ENCODE results near the gene PPP1R14D. TPM values are rescaled to one million over a fixed set of nuclear protein-coding genes. Genes with fewer than 3 reads are reported as not detected.

Gene PPP1R14D
- total and polyA plus RNA-seq, 4 experiments from 2014 or later, result not detected

- CTCF ChIA-PET (ENCODE audit: partially characterized antibody), result interaction anchor here (1.2 to 3.2 kb wide), 3 partner anchors 13 to 50 kb away, joined by 3 to 24 read pairs (median 3); no protein-coding TSS in a partner anchor
- H3K27ac Mint-ChIP-seq, result peak overlapping the region; percentile 3 to 85 (median 62)
- H3K27me3 Mint-ChIP-seq, result peaks cover 0 to 2% of the 10 kb centered on the region in 2 donors
- H3K4me3 Mint-ChIP-seq, result peak overlapping the region; percentile 84 to 90 (median 86)
- H3K36me3 ChIP-seq (ENCODE audit: insufficient read depth, low read length), result no peaks in the 10 kb centered on the region
- peaks cover 35% of the 10 kb centered on the region for H3K4me1 ChIP-seq (ENCODE audit: insufficient read depth, low read length)
- no peaks in the 10 kb centered on the region for H3K27me3 ChIP-seq (ENCODE audit: insufficient read depth, low read length)
- no peaks in the 10 kb centered on the region for H3K9me3 Mint-ChIP-seq
- peak overlapping the region; percentile 42 to 63 for H3K4me3 ChIP-seq (ENCODE audit: low read length in 2 of 2)
- POLR2A ChIA-PET (ENCODE audit: partially characterized antibody), result interaction anchor here (1.2 to 2.1 kb wide), 3 partner anchors 38 to 386 kb away, joined by 3 to 8 read pairs (median 5); partner anchors contain the start of genes CHP1, DNAJC17, EXD1 and VPS18
- intact Hi-C loops (cut with micrococcal nuclease), result no loop called here
- H3K27ac ChIP-seq (ENCODE audit: low read depth, low read length), result no peak overlapping the region
- peaks cover 0 to 3% of the 10 kb centered on the region in 2 donors for H3K36me3 Mint-ChIP-seq
- DNase-seq, result no peak
- no peaks in the 10 kb centered on the region for H3K9me3 ChIP-seq (ENCODE audit: control insufficient read depth in 1 of 2, low read length in 2 of 2)
- H3K4me1 Mint-ChIP-seq, result peaks cover 12 to 39% (median 23%) of the 10 kb centered on the region in 4 donors
Observed at GRCh38 chr15:40845036-40845435, 16.5 kb upstream of the PPP1R14D start.

- CTCF ChIA-PET (ENCODE audit: partially characterized antibody), result interaction anchor here (1.2 to 3.2 kb wide), 4 partner anchors 14 to 51 kb away, joined by 3 to 24 read pairs (median 3); no protein-coding TSS in a partner anchor
- POLR2A ChIA-PET (ENCODE audit: partially characterized antibody), result interaction anchor here (1.0 to 2.1 kb wide), 4 partner anchors 37 to 386 kb away, joined by 3 to 8 read pairs (median 4); partner anchors contain the start of genes CHP1, DNAJC17, EXD1 and GCHFR
- intact Hi-C loops (cut with micrococcal nuclease), result no loop called here
- Histone ChIP-seq H3K9me3 (ENCODE audit: control insufficient read depth in 1 of 2, low read length in 2 of 2) (no peaks in the 10 kb centered on the region), H3K36me3 (ENCODE audit: insufficient read depth, low read length) (no peaks in the 10 kb centered on the region), H3K27ac (ENCODE audit: low read depth, low read length) (no peak overlapping the region), H3K4me3 (ENCODE audit: low read length in 2 of 2) (peak overlapping the region; percentile 42 to 63), H3K27me3 (ENCODE audit: insufficient read depth, low read length) (no peaks in the 10 kb centered on the region), H3K4me1 (ENCODE audit: insufficient read depth, low read length) (peaks cover 35% of the 10 kb centered on the region)
- Mint-ChIP-seq H3K27ac (peak overlapping the region in 6 of 7 donors; percentile 22 to 85 (median 62)), H3K27me3 (peaks cover 0 to 2% of the 10 kb centered on the region in 2 donors), H3K4me1 (peaks cover 12 to 39% (median 23%) of the 10 kb centered on the region in 4 donors), H3K36me3 (peaks cover 0 to 3% of the 10 kb centered on the region in 2 donors), H3K9me3 (no peaks in the 10 kb centered on the region), H3K4me3 (peak overlapping the region; percentile 84 to 90 (median 86))
- peak in 4 of 5 donors; percentile 26 to 30 (median 28) for DNase-seq
Observed at GRCh38 chr15:40844696-40845030, 16.2 kb upstream of the PPP1R14D start.

- Histone ChIP-seq H3K27me3 (ENCODE audit: insufficient read depth, low read length) (no peaks in the 10 kb centered on the region), H3K4me1 (ENCODE audit: insufficient read depth, low read length) (peaks cover 35% of the 10 kb centered on the region), H3K4me3 (ENCODE audit: low read length in 2 of 2) (peak within 1 kb of the TSS; percentile 42 to 63), H3K9me3 (ENCODE audit: control insufficient read depth in 1 of 2, low read length in 2 of 2) (no peaks in the 10 kb centered on the region), H3K27ac (ENCODE audit: low read depth, low read length) (no peak within 1 kb of the TSS), H3K36me3 (ENCODE audit: insufficient read depth, low read length) (no peaks in the 10 kb centered on the region)
- peaks cover 0 to 2% of the 10 kb centered on the region in 2 donors for H3K27me3 Mint-ChIP-seq
- H3K4me3 Mint-ChIP-seq, result peak within 1 kb of the TSS; percentile 84 to 90 (median 86)
- peaks cover 12 to 39% (median 23%) of the 10 kb centered on the region in 4 donors for H3K4me1 Mint-ChIP-seq
- CTCF ChIA-PET (ENCODE audit: partially characterized antibody), result interaction anchor here (1.2 to 3.2 kb wide), 4 partner anchors 14 to 51 kb away, joined by 3 to 24 read pairs (median 3); no protein-coding TSS in a partner anchor
- POLR2A ChIA-PET (ENCODE audit: partially characterized antibody), result interaction anchor here (0.6 to 2.1 kb wide), 5 partner anchors 11 to 387 kb away, joined by 3 to 8 read pairs (median 3); partner anchors contain the start of genes CHP1, DNAJC17, EXD1 and GCHFR
- peak; percentile 22 to 44 (median 28) for DNase-seq
- peak within 1 kb of the TSS; percentile 13 to 85 (median 62) for H3K27ac Mint-ChIP-seq
- intact Hi-C loops (cut with micrococcal nuclease), result no loop called here
- peaks cover 0 to 3% of the 10 kb centered on the region in 2 donors for H3K36me3 Mint-ChIP-seq
- H3K9me3 Mint-ChIP-seq, result no peaks in the 10 kb centered on the region
Observed at GRCh38 chr15:40843885-40844695, 15.6 kb upstream of the PPP1R14D start, which contains the start of gene SPINT1. SPINT1 (plus strand) TSS chr15:40844048; CDS start chr15:40844555, 507 bp downstream.

- no peak for DNase-seq
- no peak overlapping the region for H3K27ac ChIP-seq (ENCODE audit: low read depth, low read length)
- POLR2A ChIA-PET (ENCODE audit: partially characterized antibody), result interaction anchor here (0.6 to 2.1 kb wide), 4 partner anchors 10 to 79 kb away, joined by 3 to 8 read pairs (median 4); partner anchors contain the start of genes DNAJC17, GCHFR, VPS18 and ZFYVE19
- intact Hi-C loops (cut with micrococcal nuclease), result no loop called here
- peaks cover 35% of the 10 kb centered on the region for H3K4me1 ChIP-seq (ENCODE audit: insufficient read depth, low read length)
- Mint-ChIP-seq H3K36me3 (peaks cover 0 to 3% of the 10 kb centered on the region in 2 donors), H3K27me3 (peaks cover 0 to 2% of the 10 kb centered on the region in 2 donors), H3K4me3 (peak overlapping the region; percentile 78 to 86 (median 84)), H3K27ac (peak overlapping the region in 2 of 7 donors; percentile 13 to 46), H3K4me1 (peaks cover 12 to 39% (median 22%) of the 10 kb centered on the region in 4 donors), H3K9me3 (no peaks in the 10 kb centered on the region)
- H3K9me3 ChIP-seq (ENCODE audit: control insufficient read depth in 1 of 2, low read length in 2 of 2), result no peaks in the 10 kb centered on the region
- CTCF ChIA-PET (ENCODE audit: partially characterized antibody), result interaction anchor here (1.2 to 3.2 kb wide), 3 partner anchors 15 to 52 kb away, joined by 3 to 24 read pairs (median 3); no protein-coding TSS in a partner anchor
- H3K36me3 ChIP-seq (ENCODE audit: insufficient read depth, low read length), result no peaks in the 10 kb centered on the region
- peak overlapping the region in 1 of 2 donors; percentile 63 for H3K4me3 ChIP-seq (ENCODE audit: low read length in 2 of 2)
- no peaks in the 10 kb centered on the region for H3K27me3 ChIP-seq (ENCODE audit: insufficient read depth, low read length)
Observed at GRCh38 chr15:40843261-40843884, 14.9 kb upstream of the PPP1R14D start.

- DNase-seq, result no peak
- Histone ChIP-seq H3K4me3 (ENCODE audit: low read length in 2 of 2) (no peak overlapping the region), H3K9me3 (ENCODE audit: control insufficient read depth in 1 of 2, low read length in 2 of 2) (no peaks in the 10 kb centered on the region), H3K4me1 (ENCODE audit: insufficient read depth, low read length) (peaks cover 25% of the 10 kb centered on the region), H3K27ac (ENCODE audit: low read depth, low read length) (no peak overlapping the region), H3K36me3 (ENCODE audit: insufficient read depth, low read length) (no peaks in the 10 kb centered on the region), H3K27me3 (ENCODE audit: insufficient read depth, low read length) (no peaks in the 10 kb centered on the region)
- CTCF ChIA-PET (ENCODE audit: partially characterized antibody), result interaction anchor here (0.6 to 1.5 kb wide), 2 partner anchors 16 to 19 kb away, joined by 4 to 7 read pairs; no protein-coding TSS in a partner anchor
- Mint-ChIP-seq H3K27me3 (peaks cover 0 to 2% of the 10 kb centered on the region in 2 donors), H3K9me3 (no peaks in the 10 kb centered on the region), H3K4me1 (peaks cover 5 to 24% (median 13%) of the 10 kb centered on the region in 4 donors), H3K36me3 (peaks cover 0 to 3% of the 10 kb centered on the region in 2 donors), H3K4me3 (peak overlapping the region in 5 of 8 donors; percentile 15 to 55 (median 28)), H3K27ac (no peak overlapping the region)
- POLR2A ChIA-PET (ENCODE audit: partially characterized antibody), result no interaction called here
- intact Hi-C loops (cut with micrococcal nuclease), result no loop called here
Observed at GRCh38 chr15:40841741-40842140, 13.2 kb upstream of the PPP1R14D start.

- Mint-ChIP-seq H3K4me1 (peaks cover 0 to 5% (median 3%) of the 10 kb centered on the region in 4 donors), H3K27me3 (peaks cover 0 to 2% of the 10 kb centered on the region in 2 donors), H3K36me3 (peaks cover 0 to 1% of the 10 kb centered on the region in 2 donors), H3K27ac (peak overlapping the region in 1 of 7 donors; percentile 12), H3K4me3 (no peak overlapping the region), H3K9me3 (no peaks in the 10 kb centered on the region)
- Histone ChIP-seq H3K27me3 (ENCODE audit: insufficient read depth, low read length) (no peaks in the 10 kb centered on the region), H3K9me3 (ENCODE audit: control insufficient read depth in 1 of 2, low read length in 2 of 2) (no peaks in the 10 kb centered on the region), H3K36me3 (ENCODE audit: insufficient read depth, low read length) (no peaks in the 10 kb centered on the region), H3K27ac (ENCODE audit: low read depth, low read length) (no peak overlapping the region), H3K4me3 (ENCODE audit: low read length in 2 of 2) (no peak overlapping the region), H3K4me1 (ENCODE audit: insufficient read depth, low read length) (peaks cover 3% of the 10 kb centered on the region)
- intact Hi-C loops (cut with micrococcal nuclease), result no loop called here
- ChIA-PET POLR2A (ENCODE audit: partially characterized antibody) (no interaction called here), CTCF (ENCODE audit: partially characterized antibody) (interaction anchor here (3.2 kb wide), 1 partner anchor 19 kb away, joined by 16 read pairs; no protein-coding TSS in a partner anchor)
- DNase-seq, result no peak
Observed at GRCh38 chr15:40838756-40839155, 10.2 kb upstream of the PPP1R14D start.
